22Rv1 (cell line): ENCODE measurements around the gene PEX11G.

Experiments
- H3K27ac ChIP-seq: fragments of 450-650 bp; 2 replicates; pipeline ENCODE4 v1.5.1; 2017
- CTCF ChIP-seq: fragments of 450-650 bp; IDR thresholded peaks from 2 replicates; pipeline ENCODE4 v1.5.1; 2017; ENCODE audit warnings: mild to moderate bottlenecking
- ZFX ChIP-seq: fragments of 450-650 bp; IDR thresholded peaks from 2 replicates; pipeline ENCODE4 v1.6.1; 2017; ENCODE audit warnings: antibody characterized with exemption, borderline replicate concordance

Gene PEX11G

GRCh38 chr19:7502552-7502951 is 13.7 kb upstream of the PEX11G start:
- H3K27ac ChIP-seq, result no peak overlapping the region
- TF ChIP-seq CTCF (no peak), ZFX (no peak)

- H3K27ac ChIP-seq, result peak overlapping the region; percentile 54
- peak; percentile 31 for TF ChIP-seq CTCF
- TF ChIP-seq ZFX, result no peak
These were observed 12.1 kb upstream of the PEX11G start for GRCh38 chr19:7500811-7501450.

GRCh38 chr19:7497292-7497691 is 8.5 kb upstream of the PEX11G start:
- TF ChIP-seq CTCF (peak; percentile 61), ZFX (no peak)
- no peak overlapping the region for H3K27ac ChIP-seq

- TF ChIP-seq ZFX, result no peak
- no peak for TF ChIP-seq CTCF
- no peak overlapping the region for H3K27ac ChIP-seq
These were observed 5.7 kb upstream of the PEX11G start for GRCh38 chr19:7494416-7495098.

GRCh38 chr19:7492558-7492957 is 3.7 kb upstream of the PEX11G start:
- H3K27ac ChIP-seq, result no peak overlapping the region
- TF ChIP-seq ZFX (no peak), CTCF (no peak)

- TF ChIP-seq CTCF (no peak), ZFX (no peak)
- H3K27ac ChIP-seq, result no peak overlapping the region
These were observed 3.3 kb upstream of the PEX11G start for GRCh38 chr19:7492142-7492541.

GRCh38 chr19:7489609-7490044 is 792 bp upstream of the PEX11G start:
- no peak for TF ChIP-seq ZFX
- TF ChIP-seq CTCF, result peak; percentile 35
- peak overlapping the region; percentile 80 for H3K27ac ChIP-seq
